Mesothelial cell of epicardium (in vitro differentiated cells): Measurements from ENCODE around the gene GBP3. TPM values are rescaled to one million over a fixed set of nuclear protein-coding genes. Genes with fewer than 3 reads are reported as not detected.

ENCODE experiments used
- DNase-seq, 2 experiments: peaks; one replicate each; pipeline ENCODE4 v3.0.0; 2021; ENCODE audit warnings: low spot score in 2 of 2; ENCODE audit not compliant: unreplicated experiment in 2 of 2
- H3K27ac Mint-ChIP-seq: 2 replicates; pipeline ENCODE4 v1.8.0; 2021; ENCODE audit warnings: mixed read lengths
- H3K27me3 Mint-ChIP-seq: 2 replicates; pipeline ENCODE4 v1.8.0; 2021; ENCODE audit warnings: low read depth, mixed read lengths
- H3K36me3 Mint-ChIP-seq: 2 replicates; pipeline ENCODE4 v1.8.0; 2021; ENCODE audit warnings: mixed read lengths
- H3K4me1 Mint-ChIP-seq: 2 replicates; pipeline ENCODE4 v1.8.0; 2021; ENCODE audit warnings: mixed read lengths
- H3K4me3 Mint-ChIP-seq: 2 replicates; pipeline ENCODE4 v1.8.0; 2021; ENCODE audit warnings: mild to moderate bottlenecking, moderate library complexity, mixed read lengths
- H3K9me3 Mint-ChIP-seq: 2 replicates; pipeline ENCODE4 v1.8.0; 2021; ENCODE audit warnings: mixed read lengths
- CTCF ChIP-seq: fragments of 200-600 bp; sonication (generic); IDR thresholded peaks from one replicate; pipeline ENCODE4 v1.5.0; 2021; ENCODE audit warnings: antibody characterized with exemption; ENCODE audit not compliant: unreplicated experiment
- total RNA-seq: library from RNA; stranded (reverse); gene quantifications from 3 replicates; pipeline ENCODE4 v1.2.1, GENCODE V29; 2021

GBP3 gene
- 6.4 to 7.2 TPM (median 6.6 TPM) in 3 replicates for total RNA-seq

GRCh38 chr1:89022167-89022959 is at the start of gene GBP3:
GBP3 (minus strand) TSS chr1:89022866; CDS start chr1:89020721, 2,145 bp downstream.
- peak within 1 kb of the TSS; percentile 88 for H3K27ac Mint-ChIP-seq
- H3K4me3 Mint-ChIP-seq, result peak within 1 kb of the TSS; percentile 43
- TF ChIP-seq CTCF, result no peak

GRCh38 chr1:89070509-89070908 is 47.8 kb upstream of the GBP3 start:
- H3K27me3 Mint-ChIP-seq, result no peaks in the 10 kb centered on the region
- H3K4me1 Mint-ChIP-seq, result peaks cover 9% of the 10 kb centered on the region
- no peak overlapping the region for H3K27ac Mint-ChIP-seq
- no peak overlapping the region for H3K4me3 Mint-ChIP-seq
- H3K9me3 Mint-ChIP-seq, result peaks cover 23% of the 10 kb centered on the region
- TF ChIP-seq CTCF, result no peak
- no peak for DNase-seq
- H3K36me3 Mint-ChIP-seq, result no peaks in the 10 kb centered on the region

More at GRCh38 chr1:89022167-89022959, at the start of gene GBP3:
- DNase-seq, result no peak
- Mint-ChIP-seq H3K9me3 (peaks cover 11% of the 10 kb centered on the region), H3K27me3 (no peaks in the 10 kb centered on the region), H3K4me1 (peaks cover 41% of the 10 kb centered on the region), H3K36me3 (peaks cover 5% of the 10 kb centered on the region)

GRCh38 chr1:89069951-89070350 is 47.3 kb upstream of the GBP3 start:
- TF ChIP-seq CTCF, result no peak
- H3K27me3 Mint-ChIP-seq, result no peaks in the 10 kb centered on the region
- peaks cover 14% of the 10 kb centered on the region for H3K4me1 Mint-ChIP-seq
- H3K36me3 Mint-ChIP-seq, result no peaks in the 10 kb centered on the region
- no peak for DNase-seq
- H3K9me3 Mint-ChIP-seq, result peaks cover 22% of the 10 kb centered on the region
- H3K4me3 Mint-ChIP-seq, result no peak overlapping the region
- H3K27ac Mint-ChIP-seq, result no peak overlapping the region

GRCh38 chr1:89068291-89068690 is 45.6 kb upstream of the GBP3 start:
- Mint-ChIP-seq H3K9me3 (peaks cover 5% of the 10 kb centered on the region), H3K27me3 (no peaks in the 10 kb centered on the region), H3K36me3 (no peaks in the 10 kb centered on the region), H3K4me3 (no peak overlapping the region), H3K4me1 (peaks cover 31% of the 10 kb centered on the region), H3K27ac (no peak overlapping the region)
- TF ChIP-seq CTCF, result no peak
- DNase-seq, result no peak

GRCh38 chr1:89065079-89065868 is 42.6 kb upstream of the GBP3 start, which contains the start of gene GBP1:
GBP1 (minus strand) TSS chr1:89065208; CDS start chr1:89063234, 1,974 bp downstream.
- Mint-ChIP-seq H3K4me1 (peaks cover 41% of the 10 kb centered on the region), H3K9me3 (no peaks in the 10 kb centered on the region), H3K27me3 (no peaks in the 10 kb centered on the region), H3K4me3 (peak within 1 kb of the TSS; percentile 67), H3K36me3 (peaks cover 8% of the 10 kb centered on the region), H3K27ac (peak within 1 kb of the TSS; percentile 95)
- no peak for DNase-seq
- no peak for TF ChIP-seq CTCF
